Glutamatergic neuron (in vitro differentiated cells): ENCODE results near the gene RASL10A. TPM values are rescaled to one million over a fixed set of nuclear protein-coding genes. Genes with fewer than 3 reads are reported as not detected.
A peak's percentile ranks its signal among the peaks of the same experiment; 100 is the strongest.

Experiments used
- DNase-seq: peaks from one replicate; pipeline ENCODE4 v3.0.0; 2022
- H3K27ac Mint-ChIP-seq: one replicate; pipeline ENCODE4 v1.8.0; 2020; ENCODE audit warnings: mild to moderate bottlenecking, mixed read lengths, inconsistent platforms; ENCODE audit not compliant: unreplicated experiment
- H3K27me3 Mint-ChIP-seq: one replicate; pipeline ENCODE4 v1.8.0; 2020; ENCODE audit warnings: mild to moderate bottlenecking, moderate library complexity, mixed read lengths, inconsistent platforms; ENCODE audit not compliant: unreplicated experiment
- H3K36me3 Mint-ChIP-seq: one replicate; pipeline ENCODE4 v1.8.0; 2020; ENCODE audit warnings: mild to moderate bottlenecking, mixed read lengths, inconsistent platforms; ENCODE audit not compliant: unreplicated experiment
- H3K4me1 Mint-ChIP-seq: one replicate; pipeline ENCODE4 v1.8.0; 2020; ENCODE audit warnings: mild to moderate bottlenecking, low read depth, mixed read lengths, inconsistent platforms; ENCODE audit not compliant: unreplicated experiment
- H3K4me3 Mint-ChIP-seq: one replicate; pipeline ENCODE4 v1.8.0; 2020; ENCODE audit warnings: mild to moderate bottlenecking, mixed read lengths, inconsistent platforms; ENCODE audit not compliant: unreplicated experiment
- H3K9me3 Mint-ChIP-seq: one replicate; pipeline ENCODE4 v1.8.0; 2020; ENCODE audit warnings: mild to moderate bottlenecking, moderate library complexity, mixed read lengths, inconsistent platforms; ENCODE audit not compliant: unreplicated experiment
- CTCF ChIP-seq: fragments of 200-600 bp; sonication (generic); IDR thresholded peaks from one replicate; pipeline ENCODE4 v1.5.0; 2021; ENCODE audit not compliant: partially characterized antibody, unreplicated experiment
- total RNA-seq: library from RNA; stranded (reverse); fragmentation: NEBNext Ultra II Directional; extraction: Animal tissue kit (Norgen Biotek cat#: 25700); gene quantifications from one replicate; pipeline ENCODE4 v1.2.1, GENCODE V29; 2021; ENCODE audit not compliant: unreplicated experiment

The RASL10A gene
- total RNA-seq, 1 donor from 2014 or later = 1.3 TPM

- Mint-ChIP-seq H3K9me3 (no peaks in the 10 kb centered on the region), H3K4me1 (peaks cover 4% of the 10 kb centered on the region), H3K27me3 (peaks cover 3% of the 10 kb centered on the region), H3K27ac (no peak overlapping the region), H3K4me3 (no peak overlapping the region), H3K36me3 (no peaks in the 10 kb centered on the region)
- no peak for DNase-seq
- TF ChIP-seq CTCF = no peak
These were observed 25.4 kb downstream of the RASL10A start for GRCh38 chr22:29290061-29290460.

- TF ChIP-seq CTCF = no peak
- Mint-ChIP-seq H3K27me3 (peaks cover 3% of the 10 kb centered on the region), H3K4me1 (peaks cover 4% of the 10 kb centered on the region), H3K27ac (peak overlapping the region; percentile 43), H3K9me3 (no peaks in the 10 kb centered on the region), H3K36me3 (no peaks in the 10 kb centered on the region), H3K4me3 (no peak overlapping the region)
- no peak for DNase-seq
These were observed 26.7 kb downstream of the RASL10A start for GRCh38 chr22:29288837-29289236.

GRCh38 chr22:29284196-29284595 lies 31.3 kb downstream of the RASL10A start:
- no peaks in the 10 kb centered on the region for H3K4me1 Mint-ChIP-seq
- no peaks in the 10 kb centered on the region for H3K36me3 Mint-ChIP-seq
- no peak for DNase-seq
- peaks cover 3% of the 10 kb centered on the region for H3K27me3 Mint-ChIP-seq
- H3K27ac Mint-ChIP-seq = no peak overlapping the region
- no peak overlapping the region for H3K4me3 Mint-ChIP-seq
- H3K9me3 Mint-ChIP-seq = no peaks in the 10 kb centered on the region
- TF ChIP-seq CTCF = no peak

GRCh38 chr22:29277927-29278326 lies 37.6 kb downstream of the RASL10A start:
- Mint-ChIP-seq H3K27ac (no peak overlapping the region), H3K36me3 (no peaks in the 10 kb centered on the region), H3K4me1 (peaks cover 6% of the 10 kb centered on the region), H3K4me3 (no peak overlapping the region), H3K9me3 (no peaks in the 10 kb centered on the region), H3K27me3 (no peaks in the 10 kb centered on the region)
- DNase-seq = no peak
- no peak for TF ChIP-seq CTCF

- Mint-ChIP-seq H3K27ac (peak overlapping the region; percentile 44), H3K4me1 (peaks cover 16% of the 10 kb centered on the region), H3K9me3 (peaks cover 1% of the 10 kb centered on the region), H3K27me3 (no peaks in the 10 kb centered on the region), H3K4me3 (no peak overlapping the region), H3K36me3 (no peaks in the 10 kb centered on the region)
- no peak for TF ChIP-seq CTCF
- no peak for DNase-seq
These were observed 39.5 kb downstream of the RASL10A start for GRCh38 chr22:29275819-29276565.
